Activated CD8-positive, alpha-beta memory T cell treated with anti-CD3 and anti-CD28 coated beads, Interleukin-2, amount 10 ng/mL, durations not matched to agents 7 days and 5 days (primary cell): Measurements from ENCODE around the gene FAM168A. TPM values are rescaled to one million over a fixed set of nuclear protein-coding genes. Genes with fewer than 3 reads are reported as not detected.
"Not testable (repeated sequence)": the region's sequence is repeated elsewhere in the genome, so short reads cannot be mapped to it uniquely, and the experiment has no call there.

ENCODE experiments used
- ATAC-seq: fragments of 150-1000 bp; cut with Tn5 transposase; one replicate; pipeline ENCODE4 v1.10.0; 2021; ENCODE audit warnings: moderate library complexity
- CTCF ChIA-PET: fragments of 350-600 bp; sonication (Branson Sonifier 250); formaldehyde crosslinking; loops from one replicate; lab custom pipeline; 2021; ENCODE audit warnings: antibody characterized with exemption; lab: Charles Lee
- DNase-seq: peaks from one replicate; pipeline ENCODE4 v3.0.0-alpha.2; 2020
- H3K27ac Mint-ChIP-seq: one replicate; pipeline ENCODE4 v1.8.0; 2021; ENCODE audit warnings: mild to moderate bottlenecking, mixed read lengths
- H3K27me3 Mint-ChIP-seq: one replicate; pipeline ENCODE4 v1.8.0; 2021; ENCODE audit warnings: mixed read lengths
- H3K36me3 Mint-ChIP-seq: one replicate; pipeline ENCODE4 v1.8.0; 2021; ENCODE audit warnings: mild to moderate bottlenecking, mixed read lengths
- H3K4me1 Mint-ChIP-seq: one replicate; pipeline ENCODE4 v1.8.0; 2021; ENCODE audit warnings: mixed read lengths
- H3K4me3 Mint-ChIP-seq: one replicate; pipeline ENCODE4 v1.8.0; 2021; ENCODE audit warnings: mild to moderate bottlenecking, moderate library complexity, mixed read lengths
- H3K9me3 Mint-ChIP-seq: one replicate; pipeline ENCODE4 v1.8.0; 2022; ENCODE audit warnings: low read depth, mixed read lengths
- total RNA-seq, 2 experiments: library from RNA; stranded (reverse); gene quantifications; one replicate each; pipeline ENCODE4 v1.2.3, GENCODE V29; 2021

Gene FAM168A
- total RNA-seq, 2 experiments from 2014 or later: 19.3 to 20.5 TPM

GRCh38 chr11:73464347-73464746, 133.6 kb downstream of the FAM168A start:
- no peaks in the 10 kb centered on the region for H3K36me3 Mint-ChIP-seq
- peaks cover 9% of the 10 kb centered on the region for H3K4me1 Mint-ChIP-seq
- no peak overlapping the region for H3K4me3 Mint-ChIP-seq
- CTCF ChIA-PET: no interaction called here
- H3K9me3 Mint-ChIP-seq: no peaks in the 10 kb centered on the region
- ATAC-seq (no peak), DNase-seq (no peak)
- no peak overlapping the region for H3K27ac Mint-ChIP-seq
- H3K27me3 Mint-ChIP-seq: no peaks in the 10 kb centered on the region

GRCh38 chr11:73463359-73463758, 134.6 kb downstream of the FAM168A start:
- Mint-ChIP-seq H3K4me3 (no peak overlapping the region), H3K36me3 (no peaks in the 10 kb centered on the region), H3K27me3 (no peaks in the 10 kb centered on the region), H3K4me1 (peaks cover 9% of the 10 kb centered on the region), H3K27ac (no peak overlapping the region), H3K9me3 (no peaks in the 10 kb centered on the region)
- no peak for DNase-seq
- no peak for ATAC-seq
- CTCF ChIA-PET: no interaction called here

GRCh38 chr11:73461964-73462363, 135.9 kb downstream of the FAM168A start:
- Mint-ChIP-seq H3K27me3 (no peaks in the 10 kb centered on the region), H3K4me1 (peaks cover 9% of the 10 kb centered on the region), H3K9me3 (no peaks in the 10 kb centered on the region), H3K27ac (no peak overlapping the region), H3K4me3 (no peak overlapping the region), H3K36me3 (no peaks in the 10 kb centered on the region)
- ATAC-seq (no peak), DNase-seq (no peak)
- CTCF ChIA-PET: no interaction called here

- H3K4me1 Mint-ChIP-seq: peaks cover 9% of the 10 kb centered on the region
- CTCF ChIA-PET: no interaction called here
These were observed 136.5 kb downstream of the FAM168A start for GRCh38 chr11:73461335-73461840.

GRCh38 chr11:73458201-73458600, 139.7 kb downstream of the FAM168A start:
- Mint-ChIP-seq H3K9me3 (no peaks in the 10 kb centered on the region), H3K27me3 (no peaks in the 10 kb centered on the region), H3K36me3 (no peaks in the 10 kb centered on the region), H3K4me1 (peaks cover 9% of the 10 kb centered on the region), H3K27ac (no peak overlapping the region), H3K4me3 (no peak overlapping the region)
- no peak for DNase-seq
- CTCF ChIA-PET: interaction anchor here (0.7 to 1.0 kb wide), 2 partner anchors 31 to 123 kb away, joined by 3 read pairs; no protein-coding TSS in a partner anchor
- ATAC-seq: no peak

More at GRCh38 chr11:73461335-73461840, 136.5 kb downstream of the FAM168A start:
- Mint-ChIP-seq H3K27me3 (no peaks in the 10 kb centered on the region), H3K4me3 (no peak overlapping the region), H3K36me3 (no peaks in the 10 kb centered on the region), H3K27ac (no peak overlapping the region), H3K9me3 (no peaks in the 10 kb centered on the region)
- DNase-seq: no peak
- no peak for ATAC-seq

- Mint-ChIP-seq H3K4me3 (no peak overlapping the region), H3K27me3 (no peaks in the 10 kb centered on the region), H3K27ac (no peak overlapping the region), H3K4me1 (no peaks in the 10 kb centered on the region), H3K36me3 (no peaks in the 10 kb centered on the region), H3K9me3 (no peaks in the 10 kb centered on the region)
- ATAC-seq (no peak), DNase-seq (no peak)
- CTCF ChIA-PET: no interaction called here
These were observed 142.9 kb downstream of the FAM168A start for GRCh38 chr11:73454987-73455386.

GRCh38 chr11:73453562-73453961, 144.3 kb downstream of the FAM168A start:
- ATAC-seq (no peak), DNase-seq (no peak)
- peaks cover 2% of the 10 kb centered on the region for H3K36me3 Mint-ChIP-seq
- H3K9me3 Mint-ChIP-seq: no peaks in the 10 kb centered on the region
- CTCF ChIA-PET: interaction anchor here (0.5 kb wide), 1 partner anchor 557 kb away, joined by 3 read pairs; no protein-coding TSS in a partner anchor
- no peak overlapping the region for H3K4me3 Mint-ChIP-seq
- no peaks in the 10 kb centered on the region for H3K27me3 Mint-ChIP-seq
- H3K4me1 Mint-ChIP-seq: no peaks in the 10 kb centered on the region
- H3K27ac Mint-ChIP-seq: no peak overlapping the region

GRCh38 chr11:73452726-73453125, 145.2 kb downstream of the FAM168A start:
- Mint-ChIP-seq H3K27me3 (no peaks in the 10 kb centered on the region), H3K9me3 (no peaks in the 10 kb centered on the region), H3K27ac (no peak overlapping the region), H3K4me3 (no peak overlapping the region), H3K36me3 (peaks cover 2% of the 10 kb centered on the region), H3K4me1 (no peaks in the 10 kb centered on the region)
- ATAC-seq: no peak
- no peak for DNase-seq
- CTCF ChIA-PET: no interaction called here

GRCh38 chr11:73451896-73452295, 146.0 kb downstream of the FAM168A start:
- Mint-ChIP-seq H3K27me3 (no peaks in the 10 kb centered on the region), H3K36me3 (peaks cover 3% of the 10 kb centered on the region), H3K4me1 (no peaks in the 10 kb centered on the region), H3K27ac (no peak overlapping the region), H3K4me3 (no peak overlapping the region), H3K9me3 (no peaks in the 10 kb centered on the region)
- ATAC-seq: no peak
- CTCF ChIA-PET: no interaction called here
- DNase-seq: no peak

GRCh38 chr11:73446766-73447165, 151.1 kb downstream of the FAM168A start:
- DNase-seq (no peak), ATAC-seq (no peak)
- Mint-ChIP-seq H3K9me3 (no peaks in the 10 kb centered on the region), H3K4me1 (no peaks in the 10 kb centered on the region), H3K27ac (no peak overlapping the region), H3K4me3 (no peak overlapping the region), H3K27me3 (no peaks in the 10 kb centered on the region), H3K36me3 (peaks cover 3% of the 10 kb centered on the region)
- CTCF ChIA-PET: interaction anchor here (0.8 to 1.3 kb wide), 2 partner anchors 112 to 117 kb away, joined by 3 read pairs; no protein-coding TSS in a partner anchor

- H3K9me3 Mint-ChIP-seq: no peaks in the 10 kb centered on the region
- H3K27me3 Mint-ChIP-seq: no peaks in the 10 kb centered on the region
- CTCF ChIA-PET: interaction anchor here (0.6 to 1.3 kb wide), 2 partner anchors 118 to 497 kb away, joined by 3 read pairs; no protein-coding TSS in a partner anchor
- no peak overlapping the region for H3K4me3 Mint-ChIP-seq
- ATAC-seq (no peak), DNase-seq (no peak)
- H3K27ac Mint-ChIP-seq: no peak overlapping the region
- H3K4me1 Mint-ChIP-seq: no peaks in the 10 kb centered on the region
- H3K36me3 Mint-ChIP-seq: peaks cover 3% of the 10 kb centered on the region
These were observed 151.9 kb downstream of the FAM168A start for GRCh38 chr11:73445980-73446379.

- no peaks in the 10 kb centered on the region for H3K36me3 Mint-ChIP-seq
- H3K4me1 Mint-ChIP-seq: no peaks in the 10 kb centered on the region
- no peak overlapping the region for H3K4me3 Mint-ChIP-seq
- no peaks in the 10 kb centered on the region for H3K9me3 Mint-ChIP-seq
- ATAC-seq: no peak
- no peaks in the 10 kb centered on the region for H3K27me3 Mint-ChIP-seq
- CTCF ChIA-PET: interaction anchor here (0.6 to 0.9 kb wide), 2 partner anchors 40 to 88 kb away, joined by 3 read pairs; no protein-coding TSS in a partner anchor
- H3K27ac Mint-ChIP-seq: no peak overlapping the region
- no peak for DNase-seq
These were observed 158.7 kb downstream of the FAM168A start for GRCh38 chr11:73439002-73439843.

GRCh38 chr11:73436859-73437258, 161.1 kb downstream of the FAM168A start:
- H3K9me3 Mint-ChIP-seq, H3K36me3 Mint-ChIP-seq, H3K27ac Mint-ChIP-seq, H3K4me3 Mint-ChIP-seq, ATAC-seq, H3K4me1 Mint-ChIP-seq, DNase-seq, H3K27me3 Mint-ChIP-seq, CTCF ChIA-PET: not testable (repeated sequence)

GRCh38 chr11:73431396-73431795, 166.5 kb downstream of the FAM168A start:
- CTCF ChIA-PET: no interaction called here
- ATAC-seq (no peak), DNase-seq (no peak)
- H3K36me3 Mint-ChIP-seq: no peaks in the 10 kb centered on the region
- H3K4me3 Mint-ChIP-seq: no peak overlapping the region
- no peaks in the 10 kb centered on the region for H3K9me3 Mint-ChIP-seq
- H3K27me3 Mint-ChIP-seq: no peaks in the 10 kb centered on the region
- H3K27ac Mint-ChIP-seq: no peak overlapping the region
- H3K4me1 Mint-ChIP-seq: peaks cover 3% of the 10 kb centered on the region
